Measurements from ENCODE around the gene REM1.
"Not testable (repeated sequence)": the region's sequence is repeated elsewhere in the genome, so short reads cannot be mapped to it uniquely, and the experiment has no call there.

The REM1 gene

DNA sequence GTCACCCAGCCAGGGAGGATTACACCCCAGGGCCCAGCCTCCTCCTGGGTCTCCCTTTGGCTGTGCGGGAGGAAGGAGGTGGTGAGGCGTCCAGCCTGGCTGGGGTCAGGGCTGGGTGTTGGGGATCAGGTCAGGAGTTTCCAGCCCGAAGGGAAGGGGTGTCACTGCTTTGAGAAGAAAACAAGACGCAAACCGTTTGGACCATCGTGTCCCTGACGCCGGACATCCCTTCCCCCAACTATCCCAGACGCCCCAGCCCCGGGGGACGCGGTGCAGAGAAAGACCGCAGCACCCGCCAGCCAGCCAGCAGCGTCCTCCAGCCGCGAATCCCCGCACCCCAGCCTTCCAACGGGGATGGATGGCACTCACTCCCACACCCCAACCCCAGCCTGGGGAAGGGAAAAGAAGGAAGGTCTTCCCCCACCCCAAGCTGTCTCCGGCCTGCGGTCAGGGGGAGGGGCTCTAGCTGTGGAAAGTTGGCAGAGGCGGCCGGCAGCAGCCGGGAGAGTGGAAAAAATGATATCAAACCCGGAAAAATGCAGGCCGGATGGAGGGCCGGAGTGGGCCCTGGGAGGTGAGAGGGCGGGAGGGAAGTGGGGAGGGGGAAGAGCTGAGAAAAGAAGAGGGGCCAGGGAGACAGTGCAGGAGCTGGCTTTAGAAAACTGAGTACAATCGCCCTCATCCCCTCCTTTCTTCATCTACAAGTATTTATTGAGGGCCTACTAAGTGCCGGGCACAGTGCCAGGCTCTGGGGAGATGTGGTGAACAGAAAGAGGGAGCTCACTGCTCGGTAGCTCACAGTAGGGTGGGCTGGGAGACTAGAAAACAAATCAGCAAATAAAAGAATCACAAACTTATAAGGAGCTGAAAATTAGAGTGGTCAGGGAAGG lies 10.6 kb downstream of the REM1 start:
- DNase-seq = no peak

- DNase-seq = no peak
These were observed 13.0 kb downstream of the REM1 start for GRCh38 chr20:31488115-31488514.

DNA sequence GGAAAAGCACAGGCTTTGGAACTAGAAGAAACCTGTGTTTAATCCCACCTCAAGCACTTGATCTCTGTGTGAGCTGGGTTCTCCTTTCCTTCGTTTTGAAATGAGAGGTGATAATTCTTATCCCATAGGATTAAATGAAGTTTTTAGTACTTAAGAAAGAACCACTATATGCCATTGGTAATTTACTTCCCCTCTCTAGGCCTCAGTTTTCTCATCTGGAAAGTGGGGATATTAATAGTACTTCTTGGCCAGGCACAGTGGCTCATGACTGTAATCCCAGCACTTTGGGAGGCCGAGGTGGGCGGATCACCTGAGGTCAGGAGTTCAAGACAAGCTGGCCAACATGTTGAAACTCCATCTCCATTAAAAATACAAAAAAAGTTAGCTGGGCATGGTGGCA lies 14.1 kb downstream of the REM1 start:
- no peak for DNase-seq

GRCh38 chr20:31490752-31491151 lies 15.7 kb downstream of the REM1 start:
- no peak for DNase-seq

GRCh38 chr20:31494131-31494530 lies 19.0 kb downstream of the REM1 start:
- DNase-seq = no peak

DNA sequence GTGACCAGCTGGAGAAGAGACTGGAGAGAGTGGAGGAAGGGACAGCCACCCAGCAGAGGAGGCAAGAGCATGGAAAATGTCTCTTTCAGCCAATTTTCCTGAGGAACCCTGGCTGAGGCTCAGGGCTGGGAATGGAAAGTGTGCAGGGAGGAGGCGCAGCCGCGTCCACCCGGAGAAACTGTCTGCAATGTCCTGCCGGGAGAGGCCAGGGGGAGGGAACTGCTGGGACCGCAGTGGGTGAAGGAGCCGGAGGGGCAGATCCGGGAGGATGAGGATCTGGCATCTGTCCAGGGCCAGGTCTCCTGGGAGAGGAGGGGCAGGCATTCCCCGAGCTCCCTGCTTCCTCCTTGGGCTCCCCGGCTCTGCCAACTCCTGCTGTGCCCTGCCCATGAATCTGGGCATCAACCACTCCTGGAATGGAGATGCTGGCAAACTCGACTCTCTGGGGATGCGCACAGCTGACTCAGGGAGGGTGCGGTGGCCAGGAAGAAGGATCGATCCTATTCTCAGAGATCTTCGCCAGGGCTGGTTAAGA lies 21.7 kb downstream of the REM1 start:
- DNase-seq = no peak

GRCh38 chr20:31497838-31498540 lies 22.9 kb downstream of the REM1 start:
- DNase-seq = no peak

- no peak for DNase-seq
These were observed 25.4 kb downstream of the REM1 start for GRCh38 chr20:31500527-31500926.

DNA sequence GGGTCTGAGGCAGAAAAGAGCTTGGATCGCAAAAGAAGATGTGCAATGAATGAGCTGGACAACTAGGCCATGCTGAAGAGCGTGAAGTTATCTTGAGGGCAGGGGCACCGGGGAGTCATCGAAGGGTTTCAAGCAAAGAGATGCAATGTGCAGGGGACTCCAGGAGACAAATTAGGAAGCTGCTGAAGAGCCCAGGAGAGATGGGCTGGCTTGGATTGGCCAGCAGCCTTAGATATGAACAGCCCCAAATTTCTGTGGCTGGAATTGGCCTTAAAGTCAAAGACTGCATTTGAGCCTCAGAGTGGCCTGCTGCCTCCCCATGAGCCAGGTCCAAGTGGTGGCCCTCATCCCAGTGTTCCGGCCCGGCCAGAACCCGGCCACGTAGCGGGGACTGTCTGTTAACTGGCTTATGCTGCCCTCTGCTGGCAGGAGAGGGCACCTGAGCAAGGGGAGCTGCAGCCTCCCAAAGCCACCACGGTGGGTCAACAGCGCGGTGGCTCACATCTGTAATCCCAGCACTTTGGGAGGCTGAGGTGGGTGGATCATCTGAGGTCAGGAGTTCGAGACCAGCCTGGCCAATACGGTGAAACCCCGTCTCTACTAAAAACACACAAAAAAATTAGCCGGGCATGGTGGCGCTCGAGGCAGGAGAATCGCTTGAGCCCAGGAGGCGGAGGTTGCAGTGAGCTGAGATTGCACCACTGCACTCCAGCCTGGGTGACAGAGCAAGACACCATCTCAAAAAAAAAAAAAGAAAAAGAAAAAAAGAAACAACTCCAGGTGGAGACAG lies 28.0 kb downstream of the REM1 start:
- peak; percentile 89 for DNase-seq

- no peak for DNase-seq
These were observed 30.8 kb downstream of the REM1 start for GRCh38 chr20:31505903-31506302.

DNA sequence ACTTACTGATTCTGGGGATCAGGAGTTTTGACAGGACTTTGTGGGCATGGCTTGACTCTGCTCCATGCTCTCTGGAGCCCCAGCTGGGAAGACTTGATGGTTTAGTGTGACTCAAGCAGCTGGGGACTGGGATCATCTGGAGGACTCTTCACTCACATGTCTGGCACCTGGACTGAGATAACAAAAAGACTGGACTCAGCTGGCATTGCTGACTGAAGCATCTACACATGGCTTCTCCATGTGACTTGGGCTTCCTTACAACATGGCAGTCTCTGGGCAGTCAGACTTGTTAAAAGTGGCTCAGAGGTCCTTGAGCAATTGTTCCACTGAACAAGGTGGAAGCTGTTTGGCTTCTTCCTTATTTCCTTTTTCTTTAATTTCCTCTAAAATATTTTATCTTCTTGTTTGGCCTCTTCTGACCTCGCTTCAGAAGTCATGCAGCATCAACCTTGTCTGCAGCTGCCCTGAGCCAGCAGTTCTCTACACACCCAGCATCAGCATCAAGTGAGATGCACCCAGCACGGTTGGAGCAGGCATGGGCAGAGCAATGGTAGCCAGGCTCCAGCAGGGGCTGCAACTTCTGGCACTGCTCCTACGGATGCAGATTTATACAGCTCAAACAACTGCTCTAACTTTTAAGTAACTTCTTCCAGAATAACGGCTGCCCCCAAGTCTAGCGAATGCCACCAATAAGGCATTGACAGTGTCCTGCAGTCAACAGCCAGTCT lies 33.6 kb downstream of the REM1 start:
- DNase-seq = no peak

GRCh38 chr20:31514154-31515071 lies 39.3 kb downstream of the REM1 start, which contains the start of gene HM13:
TSS of gene HM13 (plus strand) at chr20:31514442. CDS start at chr20:31514552, 110 bp downstream.
- DNase-seq = peak; percentile 93

- DNase-seq = no peak
These were observed 40.1 kb downstream of the REM1 start for GRCh38 chr20:31515072-31515774.

DNA sequence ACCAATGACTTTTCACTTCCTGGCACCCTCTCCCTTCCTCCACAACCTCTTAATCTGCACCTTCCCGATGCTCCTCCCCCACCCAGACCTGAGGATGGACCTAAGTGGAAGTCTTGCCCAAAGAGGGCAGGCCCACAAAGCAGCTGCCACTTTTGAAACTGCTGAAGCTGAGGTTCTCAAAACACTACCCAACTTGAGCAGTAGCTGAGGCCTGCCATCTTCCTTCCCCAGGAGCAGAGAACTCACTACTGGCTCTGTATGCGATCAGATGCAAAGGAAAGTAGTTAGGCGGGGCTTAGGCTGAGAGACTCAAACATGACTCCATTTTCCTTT lies 40.7 kb downstream of the REM1 start:
- DNase-seq = no peak

GRCh38 chr20:31516166-31516565 lies 41.1 kb downstream of the REM1 start:
- no peak for DNase-seq

GRCh38 chr20:31516651-31517050 lies 41.6 kb downstream of the REM1 start:
- DNase-seq = no peak

GRCh38 chr20:31517373-31517772 lies 42.3 kb downstream of the REM1 start:
- DNase-seq = no peak

DNA sequence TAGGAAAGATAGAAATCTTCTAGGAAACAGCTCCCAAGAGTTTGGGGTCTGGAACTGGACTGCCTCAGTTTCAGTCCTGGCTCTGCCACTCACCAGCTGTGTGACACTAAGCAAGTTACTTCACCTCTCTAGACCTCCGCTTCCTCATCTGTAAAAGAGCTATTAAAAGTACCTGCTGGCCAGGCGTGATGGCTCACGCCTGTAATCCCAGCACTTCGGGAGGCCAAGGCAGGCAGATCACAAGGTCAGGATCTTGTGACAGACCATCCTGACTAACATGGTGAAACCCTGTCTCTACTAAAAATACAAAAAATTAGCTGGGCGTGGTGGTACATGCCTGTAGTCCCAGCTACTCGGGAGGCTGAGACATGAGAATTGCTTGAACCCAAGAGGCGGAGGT lies 46.2 kb downstream of the REM1 start:
- DNase-seq = not testable (repeated sequence)

DNA sequence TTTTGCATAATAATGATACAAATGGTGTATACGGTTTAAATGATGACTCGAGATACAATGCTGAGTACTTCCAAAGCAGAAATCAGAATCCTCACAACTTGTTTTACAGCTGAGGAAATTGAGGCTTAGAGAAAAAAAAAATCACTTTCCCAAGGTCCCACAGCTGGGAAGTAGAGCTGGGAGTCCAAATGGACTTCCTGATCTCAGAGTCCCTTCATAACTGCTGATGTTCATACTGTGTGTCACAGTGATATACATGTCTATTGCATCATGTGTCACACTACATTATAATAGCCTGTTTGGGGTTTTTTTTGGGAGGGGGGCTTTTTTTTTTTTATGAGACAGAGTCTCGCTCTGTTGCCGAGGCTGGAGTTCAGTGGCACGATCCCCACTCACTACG lies 47.6 kb downstream of the REM1 start:
- DNase-seq = no peak

All from activated CD8-positive, alpha-beta memory T cell treated with anti-CD3 and anti-CD28 coated beads for 24 hours (primary cell).